ENCODE data around the gene HOXA3. TPM values are rescaled to one million over a fixed set of nuclear protein-coding genes. Genes with fewer than 3 reads are reported as not detected.

The HOXA3 gene
- total RNA-seq, 1 experiment from 2014 or later: not detected

GRCh38 chr7:27132214-27132613 lies 20.2 kb downstream of the HOXA3 start:
- Mint-ChIP-seq H3K27ac (no peak overlapping the region), H3K4me1 (peaks cover 12% of the 10 kb centered on the region; the same call in 1 of the 2 replicates), H3K9me3 (no peaks in the 10 kb centered on the region), H3K4me3 (no peak overlapping the region), H3K27me3 (ENCODE audit: low read depth) (peaks cover 96% of the 10 kb centered on the region), H3K36me3 (no peaks in the 10 kb centered on the region; the same call in 1 of the 2 replicates)
- no peak for ATAC-seq
- no peak for DNase-seq (ENCODE audit: low spot score)
- ChIA-PET POLR2A (no interaction called here), CTCF (interaction anchor here (1.0 to 2.6 kb wide), 3 partner anchors 11 to 451 kb away, joined by 4 to 7 read pairs (median 4); partner anchors contain the start of gene HOXA5)
- TF ChIP-seq FOXK1 (CRISPR knock-in tag; IDR thresholded peaks at IDR 0.05) (no peak), IRF1 (CRISPR knock-in tag; IDR thresholded peaks at IDR 0.05) (no peak), PREB (CRISPR knock-in tag; IDR thresholded peaks at IDR 0.05; ENCODE audit: borderline replicate concordance) (no peak), OVOL2 (CRISPR knock-in tag; IDR thresholded peaks at IDR 0.05; ENCODE audit: borderline replicate concordance) (no peak), NFATC4 (CRISPR knock-in tag; IDR thresholded peaks at IDR 0.05) (no peak), NR3C1 (CRISPR knock-in tag; conservative IDR thresholded peaks at IDR 0.05; ENCODE audit: low read depth) (no peak), ZNF317 (CRISPR knock-in tag; IDR thresholded peaks at IDR 0.05; ENCODE audit: borderline replicate concordance, low read depth) (no peak), ZNF532 (CRISPR knock-in tag; IDR thresholded peaks at IDR 0.05; ENCODE audit: borderline replicate concordance) (no peak)

- Mint-ChIP-seq H3K27me3 (ENCODE audit: low read depth) (peaks cover 96% of the 10 kb centered on the region), H3K4me3 (peak overlapping the region; percentile 57), H3K36me3 (no peaks in the 10 kb centered on the region; the same call in 1 of the 2 replicates), H3K27ac (no peak overlapping the region), H3K9me3 (no peaks in the 10 kb centered on the region), H3K4me1 (peaks cover 12% of the 10 kb centered on the region; the same call in 1 of the 2 replicates)
- DNase-seq (ENCODE audit: low spot score): no peak
- no peak for ATAC-seq
- POLR2A ChIA-PET: interaction anchor here (0.8 kb wide), 1 partner anchor 259 kb away, joined by 3 read pairs; no protein-coding TSS in a partner anchor
- CTCF ChIA-PET: interaction anchor here (0.9 to 2.6 kb wide), 5 partner anchors 12 to 450 kb away, joined by 4 to 7 read pairs (median 4); partner anchors contain the start of gene HOXA5
- no peak for TF ChIP-seq ZNF281 (CRISPR knock-in tag; IDR thresholded peaks at IDR 0.05)
- TF ChIP-seq ZNF416 (CRISPR knock-in tag; IDR thresholded peaks at IDR 0.05): no peak
- no peak for TF ChIP-seq GTF2I (CRISPR knock-in tag; conservative IDR thresholded peaks at IDR 0.05)
- TF ChIP-seq MXD4 (CRISPR knock-in tag; IDR thresholded peaks at IDR 0.05; ENCODE audit: borderline replicate concordance): no peak
- TF ChIP-seq SMAD3 (CRISPR knock-in tag; IDR thresholded peaks at IDR 0.05; ENCODE audit: borderline replicate concordance): no peak
- no peak for TF ChIP-seq ATF3 (CRISPR knock-in tag; conservative IDR thresholded peaks at IDR 0.05)
- TF ChIP-seq GABPB1 (CRISPR knock-in tag; IDR thresholded peaks at IDR 0.05): no peak
- no peak for TF ChIP-seq NR1H2 (CRISPR knock-in tag; IDR thresholded peaks at IDR 0.05)
- TF ChIP-seq STAT6 (CRISPR knock-in tag; conservative IDR thresholded peaks at IDR 0.05; ENCODE audit: low read depth): no peak
- TF ChIP-seq ATF1 (CRISPR knock-in tag; IDR thresholded peaks at IDR 0.05): no peak
- TF ChIP-seq MLX (CRISPR knock-in tag; IDR thresholded peaks at IDR 0.05): no peak
- TF ChIP-seq NR2C2 (CRISPR knock-in tag; IDR thresholded peaks at IDR 0.05): no peak
- TF ChIP-seq ZNF219 (CRISPR knock-in tag; IDR thresholded peaks at IDR 0.05; ENCODE audit: borderline replicate concordance): no peak
Measured at GRCh38 chr7:27131390-27131819, 21.0 kb downstream of the HOXA3 start.

All from WTC11 (cell line).